HG03565 (cell line): ENCODE data around the gene SESTD1.
"Not testable (repeated sequence)": the region's sequence is repeated elsewhere in the genome, so short reads cannot be mapped to it uniquely, and the experiment has no call there.

Experiments used
- ATAC-seq: cut with Tn5 transposase; IDR thresholded peaks from one replicate; pipeline ENCODE4 v1.9.1; 2021; ENCODE audit warnings: mild to moderate bottlenecking, moderate library complexity; ENCODE audit not compliant: unreplicated experiment

The SESTD1 gene

GRCh38 chr2:179266271-179266670, 1.6 kb upstream of the SESTD1 start:
- ATAC-seq, result no peak

- ATAC-seq, result no peak
Observed at GRCh38 chr2:179265082-179265510, 464 bp upstream of the SESTD1 start.

- ATAC-seq, result peak; percentile 11
Observed at GRCh38 chr2:179263446-179264367, 925 bp downstream of the SESTD1 start.

GRCh38 chr2:179263015-179263414, 1.6 kb downstream of the SESTD1 start:
- no peak for ATAC-seq

- ATAC-seq, result no peak
Observed at GRCh38 chr2:179262077-179262660, 2.5 kb downstream of the SESTD1 start.

- ATAC-seq, result no peak
Observed at GRCh38 chr2:179261151-179261825, 3.3 kb downstream of the SESTD1 start.

- no peak for ATAC-seq
Observed at GRCh38 chr2:179260224-179260623, 4.4 kb downstream of the SESTD1 start.

- ATAC-seq, result no peak
Observed at GRCh38 chr2:179255129-179255528, 9.5 kb downstream of the SESTD1 start.

- ATAC-seq, result peak; percentile 56
Observed at GRCh38 chr2:179253226-179253625, 11.4 kb downstream of the SESTD1 start.

- ATAC-seq, result no peak
Observed at GRCh38 chr2:179252423-179252822, 12.2 kb downstream of the SESTD1 start.

GRCh38 chr2:179251870-179252269, 12.8 kb downstream of the SESTD1 start:
- ATAC-seq, result no peak

- ATAC-seq, result no peak
Observed at GRCh38 chr2:179250848-179251504, 13.7 kb downstream of the SESTD1 start.

GRCh38 chr2:179250095-179250494, 14.5 kb downstream of the SESTD1 start:
- ATAC-seq, result no peak

GRCh38 chr2:179248024-179248348, 16.6 kb downstream of the SESTD1 start:
- no peak for ATAC-seq

GRCh38 chr2:179247318-179248023, 17.2 kb downstream of the SESTD1 start:
- no peak for ATAC-seq

- not testable (repeated sequence) for ATAC-seq
Observed at GRCh38 chr2:179245843-179246242, 18.8 kb downstream of the SESTD1 start.

- ATAC-seq, result no peak
Observed at GRCh38 chr2:179243046-179243445, 21.6 kb downstream of the SESTD1 start.

GRCh38 chr2:179240481-179241451, 23.9 kb downstream of the SESTD1 start:
- ATAC-seq, result no peak

- no peak for ATAC-seq
Observed at GRCh38 chr2:179239838-179240237, 24.8 kb downstream of the SESTD1 start.
